Stimulated activated CD4-positive, alpha-beta T cell treated with anti-CD3 and anti-CD28 coated beads, Interleukin-2, amount 100 ng/mL, for 4 hours (primary cell): ENCODE data around the gene NRIP1.

Experiments
- DNase-seq: peaks from one replicate; pipeline ENCODE4 v3.0.0-alpha.2; 2020; ENCODE audit warnings: low read depth

Gene NRIP1

GRCh38 chr21:15064576-15065391, at the start of gene NRIP1:
NRIP1 (minus strand) TSS chr21:15065000; CDS start chr21:14968192, 96,808 bp downstream.
- peak; percentile 70 for DNase-seq

GRCh38 chr21:15112858-15113257, 48.1 kb upstream of the NRIP1 start:
- DNase-seq: no peak

GRCh38 chr21:15108801-15109200, 44.0 kb upstream of the NRIP1 start:
- no peak for DNase-seq

GRCh38 chr21:15104470-15104869, 39.7 kb upstream of the NRIP1 start:
- DNase-seq: no peak

GRCh38 chr21:15098908-15099307, 34.1 kb upstream of the NRIP1 start:
- DNase-seq: no peak

- DNase-seq: no peak
Measured at GRCh38 chr21:15098181-15098580, 33.4 kb upstream of the NRIP1 start.

GRCh38 chr21:15097580-15097979, 32.8 kb upstream of the NRIP1 start:
- DNase-seq: no peak

- no peak for DNase-seq
Measured at GRCh38 chr21:15096146-15096545, 31.3 kb upstream of the NRIP1 start.

GRCh38 chr21:15095326-15095725, 30.5 kb upstream of the NRIP1 start:
- DNase-seq: no peak

GRCh38 chr21:15094706-15095105, 29.9 kb upstream of the NRIP1 start:
- DNase-seq: no peak

- DNase-seq: no peak
Measured at GRCh38 chr21:15093216-15093615, 28.4 kb upstream of the NRIP1 start.

- no peak for DNase-seq
Measured at GRCh38 chr21:15092745-15093144, 27.9 kb upstream of the NRIP1 start.

GRCh38 chr21:15090390-15090789, 25.6 kb upstream of the NRIP1 start:
- DNase-seq: no peak

- no peak for DNase-seq
Measured at GRCh38 chr21:15088488-15088887, 23.7 kb upstream of the NRIP1 start.

- DNase-seq: no peak
Measured at GRCh38 chr21:15084668-15085067, 19.9 kb upstream of the NRIP1 start.

GRCh38 chr21:15080526-15080925, 15.7 kb upstream of the NRIP1 start:
- no peak for DNase-seq

- DNase-seq: no peak
Measured at GRCh38 chr21:15079269-15079668, 14.5 kb upstream of the NRIP1 start.

GRCh38 chr21:15078180-15078579, 13.4 kb upstream of the NRIP1 start:
- DNase-seq: no peak

- DNase-seq: no peak
Measured at GRCh38 chr21:15077529-15078145, 12.8 kb upstream of the NRIP1 start.

- DNase-seq: no peak
Measured at GRCh38 chr21:15076730-15077129, 11.9 kb upstream of the NRIP1 start.

GRCh38 chr21:15071009-15071408, 6.2 kb upstream of the NRIP1 start:
- DNase-seq: no peak

GRCh38 chr21:15066123-15066575, 1.3 kb upstream of the NRIP1 start:
- no peak for DNase-seq

GRCh38 chr21:15065392-15066122, 757 bp upstream of the NRIP1 start:
- peak; percentile 67 for DNase-seq
